Vagina (tissue), 2 donors: ENCODE data around the gene LCE1D.

Experiments
- POLR2A ChIP-seq, 2 donors: fragments of 450-650 bp; IDR thresholded peaks; one replicate each; pipeline ENCODE4 v1.6.1; 2017; ENCODE audit warnings: antibody characterized with exemption in 2 of 2, mild to moderate bottlenecking in 2 of 2, moderate library complexity in 2 of 2
- POLR2AphosphoS5 ChIP-seq, 2 donors: sonication (generic); formaldehyde crosslinking; IDR thresholded peaks; one replicate each; pipeline ENCODE4 v1.9.0; 2017; ENCODE audit warnings: antibody characterized with exemption in 2 of 2, mild to moderate bottlenecking in 2 of 2, low read depth in 1 of 2; ENCODE audit not compliant: insufficient read depth in 1 of 2
- TF ChIP-seq, protein P1 (sequence below), 3 experiments: fragments of 450-650 bp in 2 of 3; fragments of 200-600 bp in 1 of 3; sonication (generic) in 1 of 3; IDR thresholded peaks; one replicate each; pipeline ENCODE4 v1.5.1; 2017 to 2019; ENCODE audit warnings: antibody characterized with exemption in 3 of 3, mild to moderate bottlenecking in 2 of 3, moderate library complexity in 2 of 3

- TF ChIP-seq, protein P1, sequence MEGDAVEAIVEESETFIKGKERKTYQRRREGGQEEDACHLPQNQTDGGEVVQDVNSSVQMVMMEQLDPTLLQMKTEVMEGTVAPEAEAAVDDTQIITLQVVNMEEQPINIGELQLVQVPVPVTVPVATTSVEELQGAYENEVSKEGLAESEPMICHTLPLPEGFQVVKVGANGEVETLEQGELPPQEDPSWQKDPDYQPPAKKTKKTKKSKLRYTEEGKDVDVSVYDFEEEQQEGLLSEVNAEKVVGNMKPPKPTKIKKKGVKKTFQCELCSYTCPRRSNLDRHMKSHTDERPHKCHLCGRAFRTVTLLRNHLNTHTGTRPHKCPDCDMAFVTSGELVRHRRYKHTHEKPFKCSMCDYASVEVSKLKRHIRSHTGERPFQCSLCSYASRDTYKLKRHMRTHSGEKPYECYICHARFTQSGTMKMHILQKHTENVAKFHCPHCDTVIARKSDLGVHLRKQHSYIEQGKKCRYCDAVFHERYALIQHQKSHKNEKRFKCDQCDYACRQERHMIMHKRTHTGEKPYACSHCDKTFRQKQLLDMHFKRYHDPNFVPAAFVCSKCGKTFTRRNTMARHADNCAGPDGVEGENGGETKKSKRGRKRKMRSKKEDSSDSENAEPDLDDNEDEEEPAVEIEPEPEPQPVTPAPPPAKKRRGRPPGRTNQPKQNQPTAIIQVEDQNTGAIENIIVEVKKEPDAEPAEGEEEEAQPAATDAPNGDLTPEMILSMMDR (IDR thresholded peaks at IDR 0.05), result no peak
- TF ChIP-seq POLR2AphosphoS5 (IDR thresholded peaks at IDR 0.05; ENCODE audit: insufficient read depth in 1 of 2, low read depth in 1 of 2) (no peak), POLR2A (IDR thresholded peaks at IDR 0.05) (no peak)
Observed at GRCh38 chr1:152776361-152776760, 20.2 kb upstream of the LCE1D start.
